Hematopoietic multipotent progenitor cell treated with erythropoietin and hydrocortisone succinate and interleukin-3 and kit ligand, for 17 days (in vitro differentiated cells): ENCODE measurements around the gene RLF.

Source experiments
- DNase-seq: peaks from one replicate; pipeline ENCODE4 v3.0.0-alpha.2; 2015; ENCODE audit warnings: low spot score

Gene RLF

GRCh38 chr1:40270152-40270834, 109.1 kb downstream of the RLF start:
- DNase-seq = no peak

- DNase-seq = no peak
Measured at GRCh38 chr1:40272653-40273213, 111.5 kb downstream of the RLF start.

GRCh38 chr1:40273547-40274166, 112.5 kb downstream of the RLF start:
- DNase-seq = no peak

GRCh38 chr1:40274331-40274730, 113.1 kb downstream of the RLF start:
- DNase-seq = no peak

GRCh38 chr1:40276122-40276521, 114.9 kb downstream of the RLF start:
- DNase-seq = no peak

GRCh38 chr1:40281853-40282252, 120.7 kb downstream of the RLF start:
- DNase-seq = no peak
